ENCODE results near the gene OR10V1.
"Not testable (repeated sequence)": the region's sequence is repeated elsewhere in the genome, so short reads cannot be mapped to it uniquely, and the experiment has no call there.

Gene OR10V1

GRCh38 chr11:59708537-59708936 lies 5.1 kb downstream of the OR10V1 start:
- no peak for FAIRE-seq

GRCh38 chr11:59707371-59707770 lies 6.3 kb downstream of the OR10V1 start:
- no peak for FAIRE-seq

GRCh38 chr11:59706518-59707285 lies 6.9 kb downstream of the OR10V1 start:
- no peak for FAIRE-seq

GRCh38 chr11:59705294-59705693 lies 8.4 kb downstream of the OR10V1 start:
- FAIRE-seq, result no peak

GRCh38 chr11:59703515-59703914 lies 10.1 kb downstream of the OR10V1 start:
- FAIRE-seq, result not testable (repeated sequence)

- not testable (repeated sequence) for FAIRE-seq
These were observed 13.5 kb downstream of the OR10V1 start for GRCh38 chr11:59700157-59700556.

GRCh38 chr11:59698506-59698905 lies 15.1 kb downstream of the OR10V1 start:
- FAIRE-seq, result no peak

GRCh38 chr11:59692915-59693314 lies 20.7 kb downstream of the OR10V1 start:
- FAIRE-seq, result no peak

GRCh38 chr11:59691156-59691555 lies 22.5 kb downstream of the OR10V1 start:
- no peak for FAIRE-seq

GRCh38 chr11:59689015-59689414 lies 24.6 kb downstream of the OR10V1 start:
- no peak for FAIRE-seq

GRCh38 chr11:59681260-59681725 lies 32.4 kb downstream of the OR10V1 start:
- not testable (repeated sequence) for FAIRE-seq

- FAIRE-seq, result peak; percentile 81
These were observed 33.1 kb downstream of the OR10V1 start for GRCh38 chr11:59680287-59681154.

- FAIRE-seq, result no peak
These were observed 34.3 kb downstream of the OR10V1 start for GRCh38 chr11:59679347-59679746.

- no peak for FAIRE-seq
These were observed 34.9 kb downstream of the OR10V1 start for GRCh38 chr11:59678813-59679165.

GRCh38 chr11:59678118-59678812 lies 35.4 kb downstream of the OR10V1 start:
- no peak for FAIRE-seq

GRCh38 chr11:59676205-59676604 lies 37.4 kb downstream of the OR10V1 start:
- FAIRE-seq, result no peak

- FAIRE-seq, result no peak
These were observed 39.4 kb downstream of the OR10V1 start for GRCh38 chr11:59674291-59674690.

- no peak for FAIRE-seq
These were observed 40.4 kb downstream of the OR10V1 start for GRCh38 chr11:59673291-59673690.

- FAIRE-seq, result no peak
These were observed 42.2 kb downstream of the OR10V1 start for GRCh38 chr11:59671471-59671870.

GRCh38 chr11:59669611-59670009 lies 44.0 kb downstream of the OR10V1 start:
- no peak for FAIRE-seq

- peak; percentile 94 for FAIRE-seq
These were observed 44.6 kb downstream of the OR10V1 start, which contains the start of gene PATL1 for GRCh38 chr11:59668950-59669610. Gene PATL1, minus strand, starts transcription at chr11:59669037. Its CDS starts 142 bp downstream, at chr11:59668895.

GRCh38 chr11:59668188-59668949 lies 45.3 kb downstream of the OR10V1 start:
- no peak for FAIRE-seq
